Measurements from ENCODE around the gene LRRK1. TPM values are rescaled to one million over a fixed set of nuclear protein-coding genes. Genes with fewer than 3 reads are reported as not detected.

LRRK1 gene
- total and polyA plus RNA-seq, 9 donors = 6.5 to 27.3 (median 17.5) TPM

GRCh38 chr15:101003706-101004105 is 84.5 kb downstream of the LRRK1 start:
- Histone ChIP-seq H3K36me3 (no peaks in the 10 kb centered on the region), H3K9me3 (no peaks in the 10 kb centered on the region), H3K4me1 (ENCODE audit: insufficient read depth) (peaks cover 2% of the 10 kb centered on the region), H3K27me3 (no peaks in the 10 kb centered on the region), H3K4me3 (no peak overlapping the region), H3K27ac (no peak overlapping the region)
- 82 to 87% (median 85%) methylated on average over 4 of the region's 4 CpGs for WGBS, 3 donors
- intact Hi-C loops (cut with DNase I) = loop anchor here in 1 of 4 donors (5.0 kb wide), 1 partner anchor 86 kb away; the partner anchor contains the start of gene LRRK1
- DNase-seq = no peak
- TF ChIP-seq POLR2A (IDR thresholded peaks at IDR 0.05) = no peak
- TF ChIP-seq CTCF (IDR thresholded peaks at IDR 0.05) = no peak
- no peak for TF ChIP-seq EP300 (IDR thresholded peaks at IDR 0.05)

- H3K36me3 ChIP-seq = no peaks in the 10 kb centered on the region
- intact Hi-C loops (cut with DNase I) = loop anchor here in 1 of 4 donors (5.0 kb wide), 1 partner anchor 87 kb away; the partner anchor contains the start of gene LRRK1
These were observed 85.3 kb downstream of the LRRK1 start for GRCh38 chr15:101004500-101004899.

GRCh38 chr15:101004986-101005747 is 86.0 kb downstream of the LRRK1 start:
- no peaks in the 10 kb centered on the region for H3K36me3 ChIP-seq
- no peak overlapping the region for H3K27ac ChIP-seq
- intact Hi-C loops (cut with DNase I) = loop anchor here (5.0 kb wide), 2 partner anchors 88 to 378 kb away; partner anchors contain the start of gene LRRK1 (in 2 of the 4)
- TF ChIP-seq POLR2A (IDR thresholded peaks at IDR 0.05) = no peak
- no peak for TF ChIP-seq CTCF (IDR thresholded peaks at IDR 0.05)
- TF ChIP-seq EP300 (IDR thresholded peaks at IDR 0.05) = no peak
- no peak for DNase-seq
- H3K27me3 ChIP-seq = no peaks in the 10 kb centered on the region
- 93 to 98% (median 97%) methylated on average over 10 of the region's 10 CpGs for WGBS, 3 donors
- H3K4me1 ChIP-seq (ENCODE audit: insufficient read depth) = peaks cover 2% of the 10 kb centered on the region
- H3K4me3 ChIP-seq = no peak overlapping the region
- no peaks in the 10 kb centered on the region for H3K9me3 ChIP-seq

More at GRCh38 chr15:101004500-101004899, 85.3 kb downstream of the LRRK1 start:
- Histone ChIP-seq H3K27me3 (no peaks in the 10 kb centered on the region), H3K4me1 (ENCODE audit: insufficient read depth) (peaks cover 2% of the 10 kb centered on the region), H3K4me3 (no peak overlapping the region), H3K9me3 (no peaks in the 10 kb centered on the region), H3K27ac (no peak overlapping the region)
- 94 to 97% (median 96%) methylated on average over 4 of the region's 4 CpGs for WGBS, 3 donors
- TF ChIP-seq POLR2A (IDR thresholded peaks at IDR 0.05) (no peak), CTCF (IDR thresholded peaks at IDR 0.05) (no peak), EP300 (IDR thresholded peaks at IDR 0.05) (no peak)
- DNase-seq = no peak

- peak; percentile 74 to 86 (median 82) for DNase-seq
- H3K4me3 ChIP-seq = no peak overlapping the region
- no peak overlapping the region for H3K27ac ChIP-seq
- peak; percentile 77 to 90 (median 82) for TF ChIP-seq CTCF (IDR thresholded peaks at IDR 0.05)
- no peak for TF ChIP-seq POLR2A (IDR thresholded peaks at IDR 0.05)
- peaks cover 2% of the 10 kb centered on the region for H3K4me1 ChIP-seq (ENCODE audit: insufficient read depth)
- H3K9me3 ChIP-seq = no peaks in the 10 kb centered on the region
- no peaks in the 10 kb centered on the region for H3K36me3 ChIP-seq
- intact Hi-C loops (cut with DNase I) = loop anchor here (1.0 to 5.0 kb wide), 3 partner anchors 88 to 380 kb away; partner anchors contain the start of gene LRRK1 (in 2 of the 4)
- no peaks in the 10 kb centered on the region for H3K27me3 ChIP-seq
- WGBS, 3 donors = 28 to 34% (median 32%) methylated on average over 27 of the region's 27 CpGs
These were observed 88.0 kb downstream of the LRRK1 start for GRCh38 chr15:101006931-101007691.

All from ovary (tissue), 9 donors.